GM10266 (cell line): Measurements from ENCODE around the gene KRT34.
"Not testable (repeated sequence)": the region's sequence is repeated elsewhere in the genome, so short reads cannot be mapped to it uniquely, and the experiment has no call there.

Source experiments
- DNase-seq: peaks from one replicate; pipeline ENCODE4 v3.0.0; 2012; ENCODE audit errors: extremely low spot score
- CTCF ChIP-seq: IDR thresholded peaks from 2 replicates; pipeline ENCODE4 v1.5.1; 2012; ENCODE audit warnings: mild to moderate bottlenecking, low read depth; ENCODE audit not compliant: control insufficient read depth, insufficient read depth; ENCODE audit errors: missing control alignments

The KRT34 gene

GRCh38 chr17:41363881-41364280 lies 18.2 kb downstream of the KRT34 start:
- no peak for DNase-seq

GRCh38 chr17:41360296-41360995 lies 21.7 kb downstream of the KRT34 start:
- DNase-seq, result no peak
- TF ChIP-seq CTCF, result no peak

More at GRCh38 chr17:41363881-41364280, 18.2 kb downstream of the KRT34 start:
- TF ChIP-seq CTCF, result no peak

GRCh38 chr17:41354536-41354935 lies 27.6 kb downstream of the KRT34 start:
- no peak for DNase-seq
- no peak for TF ChIP-seq CTCF

GRCh38 chr17:41352597-41353366 lies 29.3 kb downstream of the KRT34 start:
- TF ChIP-seq CTCF, result no peak
- DNase-seq, result no peak

GRCh38 chr17:41351177-41351576 lies 30.9 kb downstream of the KRT34 start:
- no peak for TF ChIP-seq CTCF
- DNase-seq, result no peak

- DNase-seq, result not testable (repeated sequence)
These were observed 31.7 kb downstream of the KRT34 start, which contains the start of gene KRT33A for GRCh38 chr17:41350381-41350878. Gene KRT33A, minus strand, starts transcription at chr17:41350828. Its CDS starts 61 bp downstream, at chr17:41350767.

- no peak for DNase-seq
- TF ChIP-seq CTCF, result no peak
These were observed 34.0 kb downstream of the KRT34 start for GRCh38 chr17:41347869-41348760.

GRCh38 chr17:41346421-41346820 lies 35.7 kb downstream of the KRT34 start:
- DNase-seq, result not testable (repeated sequence)
